Measurements from ENCODE around the gene PRKD2. TPM values are rescaled to one million over a fixed set of nuclear protein-coding genes. Genes with fewer than 3 reads are reported as not detected.

PRKD2 gene
- total and polyA plus RNA-seq, 2 donors (not counting 1 experiment from before 2014, with no cell fraction given), result 8.1 to 11.6 TPM

- H3K79me2 ChIP-seq (ENCODE audit: control insufficient read depth, insufficient read depth, low read length), result peaks cover 6% of the 10 kb centered on the region
- no peak for DNase-seq (ENCODE audit: low read depth in 2 of 2)
- no peak overlapping the region for H3K4me2 ChIP-seq (ENCODE audit: extremely low read depth, insufficient read depth, low read length)
- H4K20me1 ChIP-seq (ENCODE audit: control insufficient read depth, extremely low read depth, insufficient read depth, low read length), result no peaks in the 10 kb centered on the region
- no peaks in the 10 kb centered on the region for H3K9me3 ChIP-seq (ENCODE audit: control insufficient read depth, insufficient read depth, low read depth, low read length)
- H3K36me3 ChIP-seq (ENCODE audit: control insufficient read depth, insufficient read depth, low read length), result peaks cover 56% of the 10 kb centered on the region
- H3K9ac ChIP-seq (ENCODE audit: insufficient read depth, low read length), result no peak overlapping the region
- TF ChIP-seq EZH2 (IDR thresholded peaks at IDR 0.05; ENCODE audit: low read length, missing control alignments) (no peak), CTCF (conservative IDR thresholded peaks at IDR 0.05 in 1 of 2, IDR thresholded peaks at IDR 0.05 in 1 of 2; ENCODE audit: low read depth in 1 of 2, low read length in 2 of 2) (no peak)
- no peaks in the 10 kb centered on the region for H3K27me3 ChIP-seq (ENCODE audit: control insufficient read depth, insufficient read depth, low read length)
- H3K4me1 ChIP-seq (ENCODE audit: control insufficient read depth, extremely low read depth, insufficient read depth, low read length), result no peaks in the 10 kb centered on the region
- H3K4me3 ChIP-seq (replicated peaks in 1 of 4; ENCODE audit: control extremely low read depth in 1 of 4, insufficient read depth in 1 of 4, low read depth in 3 of 4, low read length in 4 of 4), result no peak overlapping the region
- H3K27ac ChIP-seq (ENCODE audit: insufficient read depth, low read length), result no peak overlapping the region
- no peak overlapping the region for H2AFZ ChIP-seq (ENCODE audit: low read length)
Observed at GRCh38 chr19:46724468-46724867, 7.6 kb upstream of the PRKD2 start.

- no peaks in the 10 kb centered on the region for H3K4me1 ChIP-seq (ENCODE audit: control insufficient read depth, extremely low read depth, insufficient read depth, low read length)
- no peak overlapping the region for H3K27ac ChIP-seq (ENCODE audit: insufficient read depth, low read length)
- TF ChIP-seq EZH2 (IDR thresholded peaks at IDR 0.05; ENCODE audit: low read length, missing control alignments) (no peak), CTCF (conservative IDR thresholded peaks at IDR 0.05 in 1 of 2, IDR thresholded peaks at IDR 0.05 in 1 of 2; ENCODE audit: low read depth in 1 of 2, low read length in 2 of 2) (no peak)
- no peak overlapping the region for H3K4me2 ChIP-seq (ENCODE audit: extremely low read depth, insufficient read depth, low read length)
- peaks cover 2% of the 10 kb centered on the region for H3K79me2 ChIP-seq (ENCODE audit: control insufficient read depth, insufficient read depth, low read length)
- H3K36me3 ChIP-seq (ENCODE audit: control insufficient read depth, insufficient read depth, low read length), result peaks cover 49% of the 10 kb centered on the region
- no peak overlapping the region for H2AFZ ChIP-seq (ENCODE audit: low read length)
- H3K9ac ChIP-seq (ENCODE audit: insufficient read depth, low read length), result no peak overlapping the region
- no peaks in the 10 kb centered on the region for H4K20me1 ChIP-seq (ENCODE audit: control insufficient read depth, extremely low read depth, insufficient read depth, low read length)
- no peaks in the 10 kb centered on the region for H3K27me3 ChIP-seq (ENCODE audit: control insufficient read depth, insufficient read depth, low read length)
- H3K9me3 ChIP-seq (ENCODE audit: control insufficient read depth, insufficient read depth, low read depth, low read length), result no peaks in the 10 kb centered on the region
- H3K4me3 ChIP-seq (replicated peaks in 1 of 4; ENCODE audit: control extremely low read depth in 1 of 4, insufficient read depth in 1 of 4, low read depth in 3 of 4, low read length in 4 of 4), result no peak overlapping the region
- DNase-seq (ENCODE audit: low read depth in 2 of 2), result no peak
Observed at GRCh38 chr19:46723471-46723870, 6.6 kb upstream of the PRKD2 start.

- H3K9ac ChIP-seq (ENCODE audit: insufficient read depth, low read length), result no peak overlapping the region
- no peak overlapping the region for H3K4me2 ChIP-seq (ENCODE audit: extremely low read depth, insufficient read depth, low read length)
- no peaks in the 10 kb centered on the region for H3K9me3 ChIP-seq (ENCODE audit: control insufficient read depth, insufficient read depth, low read depth, low read length)
- H4K20me1 ChIP-seq (ENCODE audit: control insufficient read depth, extremely low read depth, insufficient read depth, low read length), result no peaks in the 10 kb centered on the region
- peaks cover 49% of the 10 kb centered on the region for H3K36me3 ChIP-seq (ENCODE audit: control insufficient read depth, insufficient read depth, low read length)
- no peaks in the 10 kb centered on the region for H3K4me1 ChIP-seq (ENCODE audit: control insufficient read depth, extremely low read depth, insufficient read depth, low read length)
- no peaks in the 10 kb centered on the region for H3K79me2 ChIP-seq (ENCODE audit: control insufficient read depth, insufficient read depth, low read length)
- TF ChIP-seq EZH2 (IDR thresholded peaks at IDR 0.05; ENCODE audit: low read length, missing control alignments) (no peak), CTCF (conservative IDR thresholded peaks at IDR 0.05 in 1 of 2, IDR thresholded peaks at IDR 0.05 in 1 of 2; ENCODE audit: low read depth in 1 of 2, low read length in 2 of 2) (no peak)
- H2AFZ ChIP-seq (ENCODE audit: low read length), result no peak overlapping the region
- H3K4me3 ChIP-seq (replicated peaks in 1 of 4; ENCODE audit: control extremely low read depth in 1 of 4, insufficient read depth in 1 of 4, low read depth in 3 of 4, low read length in 4 of 4), result no peak overlapping the region
- no peak for DNase-seq (ENCODE audit: low read depth in 2 of 2)
- H3K27ac ChIP-seq (ENCODE audit: insufficient read depth, low read length), result no peak overlapping the region
- H3K27me3 ChIP-seq (ENCODE audit: control insufficient read depth, insufficient read depth, low read length), result no peaks in the 10 kb centered on the region
Observed at GRCh38 chr19:46723023-46723461, 6.1 kb upstream of the PRKD2 start.

Measured in fibroblast of lung (primary cell).